H1 (cell line): ENCODE data around the gene CHI3L2. TPM values are rescaled to one million over a fixed set of nuclear protein-coding genes. Genes with fewer than 3 reads are reported as not detected.

Experiments used
- CTCF ChIA-PET: fragments of 300-600 bp; sonication (Branson Sonifier 250); formaldehyde crosslinking; loops from one replicate; lab custom pipeline; 2021; ENCODE audit not compliant: partially characterized antibody; lab: Charles Lee
- POLR2A ChIA-PET: fragments of 300-600 bp; sonication (Branson Sonifier 250); formaldehyde crosslinking; loops from one replicate; lab custom pipeline; 2021; ENCODE audit warnings: inconsistent platforms; ENCODE audit not compliant: partially characterized antibody; lab: Charles Lee
- DNase-seq, 2 experiments: peaks; one replicate each; pipeline versions ENCODE4 v3.0.0 to v3.0.0-alpha.2; 2010 to 2022; ENCODE audit warnings: low spot score in 2 of 2, low read depth in 1 of 2, mixed read lengths in 1 of 2
- FAIRE-seq: peaks from 2 replicates; lab custom pipeline; 2011; peaks lifted over from hg19 to GRCh38; lab: Jason Lieb, UNC
- H2AFZ ChIP-seq: 2 replicates; pipeline ENCODE4 v1.8.1; 2012; ENCODE audit warnings: low read length, inconsistent platforms
- H2AK5ac ChIP-seq: 2 replicates; pipeline ENCODE4 v1.6.1; 2013; ENCODE audit warnings: low read depth, low read length
- H2BK120ac ChIP-seq: replicated peaks from 2 replicates; pipeline ENCODE3; 2013; ENCODE audit warnings: low read depth, low read length, inconsistent platforms
- H2BK12ac ChIP-seq: 2 replicates; pipeline ENCODE4 v1.6.1; 2013; ENCODE audit warnings: low read depth, low read length
- H2BK15ac ChIP-seq: 2 replicates; pipeline ENCODE4 v1.6.1; 2013; ENCODE audit warnings: low read length
- H2BK20ac ChIP-seq: 2 replicates; pipeline ENCODE4 v1.6.1; 2013; ENCODE audit warnings: low read length
- H2BK5ac ChIP-seq: 2 replicates; pipeline ENCODE4 v1.6.1; 2013; ENCODE audit warnings: low read depth, low read length
- H3K14ac ChIP-seq: 2 replicates; pipeline ENCODE4 v1.6.1; 2013; ENCODE audit warnings: inconsistent platforms; ENCODE audit not compliant: insufficient read length
- H3K18ac ChIP-seq: 2 replicates; pipeline ENCODE4 v1.6.1; 2013; ENCODE audit warnings: low read length; ENCODE audit errors: extremely low read depth
- H3K23ac ChIP-seq: 2 replicates; pipeline ENCODE4 v1.6.1; 2013; ENCODE audit warnings: inconsistent platforms; ENCODE audit not compliant: insufficient read length
- H3K23me2 ChIP-seq: 2 replicates; pipeline ENCODE4 v1.6.1; 2013; ENCODE audit warnings: low read depth, low read length
- H3K27ac ChIP-seq: 2 replicates; pipeline ENCODE4 v1.6.1; 2011; ENCODE audit warnings: low read depth, low read length, inconsistent platforms
- H3K27me3 ChIP-seq, 4 experiments: replicated peaks in 1 of 4; 1 replicate in 1 of 4; 2 replicates in 3 of 4; pipeline versions ENCODE4 v1.6.1 to v1.8.1; 2011 to 2013; ENCODE audit warnings: low read length in 3 of 4, mild to moderate bottlenecking in 3 of 4, inconsistent platforms in 2 of 4, mixed read lengths in 2 of 4, moderate library complexity in 1 of 4; ENCODE audit not compliant: control insufficient read depth in 3 of 4, insufficient read depth in 3 of 4; ENCODE audit errors: extremely low read depth in 1 of 4
- H3K36me3 ChIP-seq, 4 experiments: 2 replicates each; pipeline versions ENCODE4 v1.6.1 to v1.8.1; 2011 to 2013; ENCODE audit warnings: mild to moderate bottlenecking in 4 of 4, low read length in 3 of 4, moderate library complexity in 2 of 4, control low read depth in 1 of 4, inconsistent platforms in 1 of 4; ENCODE audit not compliant: insufficient read depth in 4 of 4, control insufficient read depth in 2 of 4
- H3K4ac ChIP-seq: replicated peaks from 2 replicates; pipeline ENCODE3; 2013; ENCODE audit warnings: low read length, low read depth, mixed read lengths, inconsistent platforms; ENCODE audit not compliant: insufficient read length
- H3K4me1 ChIP-seq, 4 experiments: replicated peaks in 1 of 4; 1 replicate in 1 of 4; 2 replicates in 3 of 4; pipeline versions ENCODE4 v1.6.1 to v1.8.1; 2011 to 2013; ENCODE audit warnings: low read length in 3 of 4, inconsistent platforms in 2 of 4, mixed read lengths in 1 of 4; ENCODE audit not compliant: insufficient read depth in 4 of 4, control insufficient read depth in 3 of 4
- H3K4me2 ChIP-seq, 2 experiments: 2 replicates each; pipeline versions ENCODE4 v1.6.1 to v1.8.1; 2011 to 2013; ENCODE audit warnings: low read depth in 2 of 2, low read length in 2 of 2, control low read depth in 1 of 2, inconsistent platforms in 1 of 2, mild to moderate bottlenecking in 1 of 2; ENCODE audit not compliant: insufficient read depth in 1 of 2
- H3K4me3 ChIP-seq, 4 experiments: fragments of 200-600, 300-600 bp in 1 of 4; sonication (generic), shearing (Covaris generic), sonication (Bioruptor Twin) in 1 of 4; 2 replicates each; pipeline versions ENCODE4 v1.5.1 to v1.8.1; 2011 to 2016; ENCODE audit warnings: low read length in 4 of 4, low read depth in 3 of 4, control low read depth in 2 of 4, inconsistent platforms in 2 of 4, mild to moderate bottlenecking in 2 of 4, mixed read lengths in 1 of 4, moderate library complexity in 1 of 4; ENCODE audit not compliant: insufficient read depth in 2 of 4; ENCODE audit errors: extremely low read depth in 1 of 4
- H3K56ac ChIP-seq: replicated peaks from 2 replicates; pipeline ENCODE3; 2013; ENCODE audit warnings: low read depth, mild to moderate bottlenecking, mixed read lengths, low read length, inconsistent platforms; ENCODE audit not compliant: insufficient read length
- H3K79me1 ChIP-seq: 2 replicates; pipeline ENCODE4 v1.6.1; 2013; ENCODE audit warnings: low read depth, low read length, control low read depth
- H3K79me2 ChIP-seq, 2 experiments: 2 replicates each; pipeline versions ENCODE4 v1.6.1 to v1.8.1; 2012 to 2013; ENCODE audit warnings: low read length in 2 of 2, mild to moderate bottlenecking in 2 of 2, inconsistent platforms in 1 of 2; ENCODE audit not compliant: insufficient read depth in 2 of 2, control insufficient read depth in 1 of 2
- H3K9ac ChIP-seq, 4 experiments: replicated peaks in 1 of 4; 1 replicate in 1 of 4; 2 replicates in 3 of 4; pipeline versions ENCODE4 v1.6.1 to v1.8.1; 2011 to 2013; ENCODE audit warnings: low read depth in 3 of 4, low read length in 3 of 4, control low read depth in 2 of 4, mild to moderate bottlenecking in 2 of 4, moderate library complexity in 2 of 4, inconsistent platforms in 1 of 4; ENCODE audit errors: extremely low read depth in 1 of 4
- H3K9me3 ChIP-seq, 2 experiments: 2 replicates each; pipeline versions ENCODE4 v1.6.1 to v1.8.1; 2012 to 2013; ENCODE audit warnings: mild to moderate bottlenecking in 2 of 2, moderate library complexity in 2 of 2, control low read depth in 1 of 2, inconsistent platforms in 1 of 2, low read depth in 1 of 2, low read length in 1 of 2, mixed read lengths in 1 of 2; ENCODE audit not compliant: insufficient read depth in 2 of 2
- H4K20me1 ChIP-seq, 2 experiments: replicated peaks in 1 of 2; 2 replicates each; pipeline versions ENCODE3 to v1.8.1; 2011 to 2013; ENCODE audit warnings: inconsistent platforms in 2 of 2, low read length in 2 of 2, mild to moderate bottlenecking in 1 of 2; ENCODE audit not compliant: insufficient read depth in 2 of 2, control insufficient read depth in 1 of 2
- H4K5ac ChIP-seq: 2 replicates; pipeline ENCODE4 v1.6.1; 2013; ENCODE audit warnings: low read length, low read depth, mixed read lengths, inconsistent platforms; ENCODE audit not compliant: insufficient read length
- H4K8ac ChIP-seq: 2 replicates; pipeline ENCODE4 v1.8.0; 2013; ENCODE audit warnings: mild to moderate bottlenecking, moderate library complexity, low read length, inconsistent platforms; ENCODE audit not compliant: insufficient read depth; ENCODE audit errors: extremely low read depth
- H4K91ac ChIP-seq: replicated peaks from 2 replicates; pipeline ENCODE3; 2013; ENCODE audit warnings: low read length, mixed read lengths, inconsistent platforms; ENCODE audit not compliant: insufficient read length
- BACH1 ChIP-seq: IDR thresholded peaks from 2 replicates; pipeline ENCODE4 v1.6.1; 2012; ENCODE audit warnings: low read length, improper control_type of control experiment
- CTCF ChIP-seq, 3 experiments: IDR thresholded peaks; 1 replicate in 2 of 3; 2 replicates in 1 of 3; pipeline versions ENCODE4 v1.5.1 to v1.6.1; 2011; ENCODE audit warnings: low read length in 3 of 3, mild to moderate bottlenecking in 3 of 3, inconsistent platforms in 2 of 3, low read depth in 1 of 3, moderate library complexity in 1 of 3; ENCODE audit not compliant: insufficient read depth in 1 of 3; ENCODE audit errors: control extremely low read depth in 1 of 3
- EGR1 ChIP-seq: IDR thresholded peaks from 2 replicates; pipeline ENCODE4 v1.6.1; 2011; ENCODE audit warnings: low read depth, low read length, borderline replicate concordance
- HDAC6 ChIP-seq: IDR thresholded peaks from one replicate; pipeline ENCODE4 v1.7.1; 2012; ENCODE audit warnings: low read depth, mild to moderate bottlenecking, inconsistent platforms, low read length, moderate library complexity
- KDM1A ChIP-seq: fragments of 200-600, 300-600 bp; sonication (generic); IDR thresholded peaks from 2 replicates; pipeline ENCODE4 v1.7.1; 2016; ENCODE audit warnings: mild to moderate bottlenecking, low read length, borderline replicate concordance
- POU5F1 ChIP-seq: IDR thresholded peaks from 2 replicates; pipeline ENCODE4 v1.6.1; 2011; ENCODE audit warnings: low read depth, mild to moderate bottlenecking, low read length, moderate library complexity
- RXRA ChIP-seq: IDR thresholded peaks from 2 replicates; pipeline ENCODE4 v1.6.1; 2011; ENCODE audit warnings: low read depth, mild to moderate bottlenecking, low read length, moderate library complexity; ENCODE audit not compliant: insufficient read depth
- WGBS, 2 experiments: shearing (Covaris generic) in 1 of 2; methylation state at CpG; one replicate each; pipeline versions ENCODE4 v1.1.6 to v1.1.7; 2013 to 2015; ENCODE audit warnings: low lambda C conversion rate in 2 of 2, mixed read lengths in 2 of 2, inconsistent platforms in 1 of 2, low coverage in 1 of 2, missing lambda C conversion rate in 1 of 2; ENCODE audit not compliant: insufficient replicate concordance in 2 of 2, insufficient coverage in 1 of 2, insufficient read length in 1 of 2; ENCODE audit errors: extremely low coverage in 1 of 2, missing lambda C conversion rate in 1 of 2; 5-methylcytosine and 5-hydroxymethylcytosine counted together
- polyA plus RNA-seq, 7 experiments: library from polyadenylated mRNA; depleted of rRNA in 3 of 7; stranded (reverse) in 5 of 7; unstranded in 2 of 7; fragments of >200 nt in 5 of 7; fragments of 200-250 nt in 2 of 7; gene quantifications; 1 replicate in 5 of 7; 2 replicates in 1 of 7; 4 replicates in 1 of 7; pipeline versions ENCODE4 v1.2.1 to v1.2.3, GENCODE V29; 2011 to 2013; ENCODE audit warnings: missing spikeins in 2 of 7, mixed read lengths in 2 of 7
- total RNA-seq: library from RNA; stranded (reverse); fragmentation: NEBNext Ultra II Directional; extraction: Animal tissue kit (Norgen Biotek cat#: 25700); gene quantifications from 2 replicates; pipeline ENCODE4 v1.2.1, GENCODE V29; 2021

The CHI3L2 gene
- total and polyA plus RNA-seq, 2 of the 8 experiments (the other 6 are each of a cell fraction or from before 2014, with no cell fraction given), result not detected

- Histone ChIP-seq H3K79me2 (no peaks in the 10 kb centered on the region), H2AK5ac (no peak overlapping the region), H2BK120ac (no peak overlapping the region), H3K23ac (no peak overlapping the region), H2BK20ac (no peak overlapping the region), H4K8ac (no peak overlapping the region), H3K56ac (no peak overlapping the region), H3K4ac (no peak overlapping the region), H3K14ac (no peak overlapping the region), H3K23me2 (0 out of 2 replicates have a peak, but pooled peaks cover 1% of the 10 kb centered on the region), H2AFZ (no peak overlapping the region), H4K91ac (no peak overlapping the region), H3K27me3 (no peaks in the 10 kb centered on the region), H3K4me2 (no peak overlapping the region), H2BK15ac (no peak overlapping the region), H2BK5ac (no peak overlapping the region), H2BK12ac (no peak overlapping the region), H3K27ac (no peak overlapping the region), H4K5ac (no peak overlapping the region), H3K18ac (no peak overlapping the region), H3K79me1 (no peaks in the 10 kb centered on the region), H3K9me3 (no peaks in the 10 kb centered on the region), H4K20me1 (peaks cover 0 to 3% of the 10 kb centered on the region in 2 experiments), H3K4me1 (no peaks in the 10 kb centered on the region), H3K36me3 (no peaks in the 10 kb centered on the region), H3K4me3 (no peak overlapping the region), H3K9ac (no peak overlapping the region)
- FAIRE-seq (no peak), DNase-seq (no peak)
- ChIA-PET CTCF (interaction anchor here (0.9 to 2.4 kb wide), 6 partner anchors 12 to 189 kb away, joined by 3 to 11 read pairs (median 3); no protein-coding TSS in a partner anchor), POLR2A (interaction anchor here (0.6 kb wide), 1 partner anchor 39 kb away, joined by 3 read pairs; no protein-coding TSS in a partner anchor)
- TF ChIP-seq BACH1 (no peak), HDAC6 (no peak), POU5F1 (no peak), EGR1 (no peak), KDM1A (no peak), CTCF (IDR thresholded peaks at IDR 0.05; ENCODE audit: control extremely low read depth in 1 of 3, insufficient read depth in 1 of 3, low read depth in 1 of 3, low read length in 3 of 3) (no peak), RXRA (no peak)
- 95% methylated on average over 8 of the region's 8 CpGs; no CpG with 5 or more reads in 1 of the 2 experiments for WGBS, 2 experiments
Measured at GRCh38 chr1:111251570-111251969, 24.1 kb downstream of the CHI3L2 start.
